H1 (cell line): ENCODE data around the gene ARHGEF5. TPM values are rescaled to one million over a fixed set of nuclear protein-coding genes. Genes with fewer than 3 reads are reported as not detected.

Experiments used
- CTCF ChIA-PET: fragments of 300-600 bp; sonication (Branson Sonifier 250); formaldehyde crosslinking; loops from one replicate; lab custom pipeline; 2021; ENCODE audit not compliant: partially characterized antibody; lab: Charles Lee
- POLR2A ChIA-PET: fragments of 300-600 bp; sonication (Branson Sonifier 250); formaldehyde crosslinking; loops from one replicate; lab custom pipeline; 2021; ENCODE audit warnings: inconsistent platforms; ENCODE audit not compliant: partially characterized antibody; lab: Charles Lee
- DNase-seq, 2 experiments: peaks; one replicate each; pipeline versions ENCODE4 v3.0.0 to v3.0.0-alpha.2; 2010 to 2022; ENCODE audit warnings: low spot score in 2 of 2, low read depth in 1 of 2, mixed read lengths in 1 of 2
- FAIRE-seq: peaks from 2 replicates; lab custom pipeline; 2011; peaks lifted over from hg19 to GRCh38; lab: Jason Lieb, UNC
- H2AFZ ChIP-seq: 2 replicates; pipeline ENCODE4 v1.8.1; 2012; ENCODE audit warnings: low read length, inconsistent platforms
- H2AK5ac ChIP-seq: 2 replicates; pipeline ENCODE4 v1.6.1; 2013; ENCODE audit warnings: low read depth, low read length
- H2BK120ac ChIP-seq: replicated peaks from 2 replicates; pipeline ENCODE3; 2013; ENCODE audit warnings: low read depth, low read length, inconsistent platforms
- H2BK12ac ChIP-seq: 2 replicates; pipeline ENCODE4 v1.6.1; 2013; ENCODE audit warnings: low read depth, low read length
- H2BK15ac ChIP-seq: 2 replicates; pipeline ENCODE4 v1.6.1; 2013; ENCODE audit warnings: low read length
- H2BK20ac ChIP-seq: 2 replicates; pipeline ENCODE4 v1.6.1; 2013; ENCODE audit warnings: low read length
- H2BK5ac ChIP-seq: 2 replicates; pipeline ENCODE4 v1.6.1; 2013; ENCODE audit warnings: low read depth, low read length
- H3K14ac ChIP-seq: 2 replicates; pipeline ENCODE4 v1.6.1; 2013; ENCODE audit warnings: inconsistent platforms; ENCODE audit not compliant: insufficient read length
- H3K18ac ChIP-seq: 2 replicates; pipeline ENCODE4 v1.6.1; 2013; ENCODE audit warnings: low read length; ENCODE audit errors: extremely low read depth
- H3K23ac ChIP-seq: 2 replicates; pipeline ENCODE4 v1.6.1; 2013; ENCODE audit warnings: inconsistent platforms; ENCODE audit not compliant: insufficient read length
- H3K23me2 ChIP-seq: 2 replicates; pipeline ENCODE4 v1.6.1; 2013; ENCODE audit warnings: low read depth, low read length
- H3K27ac ChIP-seq: 2 replicates; pipeline ENCODE4 v1.6.1; 2011; ENCODE audit warnings: low read depth, low read length, inconsistent platforms
- H3K27me3 ChIP-seq, 4 experiments: replicated peaks in 1 of 4; 1 replicate in 1 of 4; 2 replicates in 3 of 4; pipeline versions ENCODE4 v1.6.1 to v1.8.1; 2011 to 2013; ENCODE audit warnings: low read length in 3 of 4, mild to moderate bottlenecking in 3 of 4, inconsistent platforms in 2 of 4, mixed read lengths in 2 of 4, moderate library complexity in 1 of 4; ENCODE audit not compliant: control insufficient read depth in 3 of 4, insufficient read depth in 3 of 4; ENCODE audit errors: extremely low read depth in 1 of 4
- H3K36me3 ChIP-seq, 4 experiments: 2 replicates each; pipeline versions ENCODE4 v1.6.1 to v1.8.1; 2011 to 2013; ENCODE audit warnings: mild to moderate bottlenecking in 4 of 4, low read length in 3 of 4, moderate library complexity in 2 of 4, control low read depth in 1 of 4, inconsistent platforms in 1 of 4; ENCODE audit not compliant: insufficient read depth in 4 of 4, control insufficient read depth in 2 of 4
- H3K4ac ChIP-seq: replicated peaks from 2 replicates; pipeline ENCODE3; 2013; ENCODE audit warnings: low read length, low read depth, mixed read lengths, inconsistent platforms; ENCODE audit not compliant: insufficient read length
- H3K4me1 ChIP-seq, 4 experiments: replicated peaks in 1 of 4; 1 replicate in 1 of 4; 2 replicates in 3 of 4; pipeline versions ENCODE4 v1.6.1 to v1.8.1; 2011 to 2013; ENCODE audit warnings: low read length in 3 of 4, inconsistent platforms in 2 of 4, mixed read lengths in 1 of 4; ENCODE audit not compliant: insufficient read depth in 4 of 4, control insufficient read depth in 3 of 4
- H3K4me2 ChIP-seq, 2 experiments: 2 replicates each; pipeline versions ENCODE4 v1.6.1 to v1.8.1; 2011 to 2013; ENCODE audit warnings: low read depth in 2 of 2, low read length in 2 of 2, control low read depth in 1 of 2, inconsistent platforms in 1 of 2, mild to moderate bottlenecking in 1 of 2; ENCODE audit not compliant: insufficient read depth in 1 of 2
- H3K4me3 ChIP-seq, 4 experiments: fragments of 200-600, 300-600 bp in 1 of 4; sonication (generic), shearing (Covaris generic), sonication (Bioruptor Twin) in 1 of 4; 2 replicates each; pipeline versions ENCODE4 v1.5.1 to v1.8.1; 2011 to 2016; ENCODE audit warnings: low read length in 4 of 4, low read depth in 3 of 4, control low read depth in 2 of 4, inconsistent platforms in 2 of 4, mild to moderate bottlenecking in 2 of 4, mixed read lengths in 1 of 4, moderate library complexity in 1 of 4; ENCODE audit not compliant: insufficient read depth in 2 of 4; ENCODE audit errors: extremely low read depth in 1 of 4
- H3K56ac ChIP-seq: replicated peaks from 2 replicates; pipeline ENCODE3; 2013; ENCODE audit warnings: low read depth, mild to moderate bottlenecking, mixed read lengths, low read length, inconsistent platforms; ENCODE audit not compliant: insufficient read length
- H3K79me1 ChIP-seq: 2 replicates; pipeline ENCODE4 v1.6.1; 2013; ENCODE audit warnings: low read depth, low read length, control low read depth
- H3K79me2 ChIP-seq, 2 experiments: 2 replicates each; pipeline versions ENCODE4 v1.6.1 to v1.8.1; 2012 to 2013; ENCODE audit warnings: low read length in 2 of 2, mild to moderate bottlenecking in 2 of 2, inconsistent platforms in 1 of 2; ENCODE audit not compliant: insufficient read depth in 2 of 2, control insufficient read depth in 1 of 2
- H3K9ac ChIP-seq, 4 experiments: replicated peaks in 1 of 4; 1 replicate in 1 of 4; 2 replicates in 3 of 4; pipeline versions ENCODE4 v1.6.1 to v1.8.1; 2011 to 2013; ENCODE audit warnings: low read depth in 3 of 4, low read length in 3 of 4, control low read depth in 2 of 4, mild to moderate bottlenecking in 2 of 4, moderate library complexity in 2 of 4, inconsistent platforms in 1 of 4; ENCODE audit errors: extremely low read depth in 1 of 4
- H3K9me3 ChIP-seq, 2 experiments: 2 replicates each; pipeline versions ENCODE4 v1.6.1 to v1.8.1; 2012 to 2013; ENCODE audit warnings: mild to moderate bottlenecking in 2 of 2, moderate library complexity in 2 of 2, control low read depth in 1 of 2, inconsistent platforms in 1 of 2, low read depth in 1 of 2, low read length in 1 of 2, mixed read lengths in 1 of 2; ENCODE audit not compliant: insufficient read depth in 2 of 2
- H4K20me1 ChIP-seq, 2 experiments: replicated peaks in 1 of 2; 2 replicates each; pipeline versions ENCODE3 to v1.8.1; 2011 to 2013; ENCODE audit warnings: inconsistent platforms in 2 of 2, low read length in 2 of 2, mild to moderate bottlenecking in 1 of 2; ENCODE audit not compliant: insufficient read depth in 2 of 2, control insufficient read depth in 1 of 2
- H4K5ac ChIP-seq: 2 replicates; pipeline ENCODE4 v1.6.1; 2013; ENCODE audit warnings: low read length, low read depth, mixed read lengths, inconsistent platforms; ENCODE audit not compliant: insufficient read length
- H4K8ac ChIP-seq: 2 replicates; pipeline ENCODE4 v1.8.0; 2013; ENCODE audit warnings: mild to moderate bottlenecking, moderate library complexity, low read length, inconsistent platforms; ENCODE audit not compliant: insufficient read depth; ENCODE audit errors: extremely low read depth
- H4K91ac ChIP-seq: replicated peaks from 2 replicates; pipeline ENCODE3; 2013; ENCODE audit warnings: low read length, mixed read lengths, inconsistent platforms; ENCODE audit not compliant: insufficient read length
- CBX5 ChIP-seq: fragments of 300-800, 300-1000 bp; sonication (generic); IDR thresholded peaks from 2 replicates; pipeline ENCODE4 v1.7.1; 2016; ENCODE audit warnings: antibody characterized with exemption, low read length, low read depth
- GABPA ChIP-seq: IDR thresholded peaks from 2 replicates; pipeline ENCODE4 v1.6.1; 2011; ENCODE audit warnings: mild to moderate bottlenecking, low read length, moderate library complexity, borderline replicate concordance; ENCODE audit not compliant: insufficient read depth
- HDAC2 ChIP-seq, 2 experiments: fragments of 300-600 bp in 1 of 2; sonication (generic) in 1 of 2; IDR thresholded peaks; 2 replicates each; pipeline ENCODE4 v1.6.1; 2011 to 2012; ENCODE audit warnings: low read depth in 2 of 2, low read length in 2 of 2, mild to moderate bottlenecking in 2 of 2, moderate library complexity in 2 of 2, borderline replicate concordance in 1 of 2, inconsistent platforms in 1 of 2
- WGBS, 2 experiments: shearing (Covaris generic) in 1 of 2; methylation state at CpG; one replicate each; pipeline versions ENCODE4 v1.1.6 to v1.1.7; 2013 to 2015; ENCODE audit warnings: low lambda C conversion rate in 2 of 2, mixed read lengths in 2 of 2, inconsistent platforms in 1 of 2, low coverage in 1 of 2, missing lambda C conversion rate in 1 of 2; ENCODE audit not compliant: insufficient replicate concordance in 2 of 2, insufficient coverage in 1 of 2, insufficient read length in 1 of 2; ENCODE audit errors: extremely low coverage in 1 of 2, missing lambda C conversion rate in 1 of 2; 5-methylcytosine and 5-hydroxymethylcytosine counted together
- polyA plus RNA-seq, 7 experiments: library from polyadenylated mRNA; depleted of rRNA in 3 of 7; stranded (reverse) in 5 of 7; unstranded in 2 of 7; fragments of >200 nt in 5 of 7; fragments of 200-250 nt in 2 of 7; gene quantifications; 1 replicate in 5 of 7; 2 replicates in 1 of 7; 4 replicates in 1 of 7; pipeline versions ENCODE4 v1.2.1 to v1.2.3, GENCODE V29; 2011 to 2013; ENCODE audit warnings: missing spikeins in 2 of 7, mixed read lengths in 2 of 7
- total RNA-seq: library from RNA; stranded (reverse); fragmentation: NEBNext Ultra II Directional; extraction: Animal tissue kit (Norgen Biotek cat#: 25700); gene quantifications from 2 replicates; pipeline ENCODE4 v1.2.1, GENCODE V29; 2021

The ARHGEF5 gene
- total and polyA plus RNA-seq, 2 of the 8 experiments (the other 6 are each of a cell fraction or from before 2014, with no cell fraction given): 12.8 to 34.6 TPM

DNA sequence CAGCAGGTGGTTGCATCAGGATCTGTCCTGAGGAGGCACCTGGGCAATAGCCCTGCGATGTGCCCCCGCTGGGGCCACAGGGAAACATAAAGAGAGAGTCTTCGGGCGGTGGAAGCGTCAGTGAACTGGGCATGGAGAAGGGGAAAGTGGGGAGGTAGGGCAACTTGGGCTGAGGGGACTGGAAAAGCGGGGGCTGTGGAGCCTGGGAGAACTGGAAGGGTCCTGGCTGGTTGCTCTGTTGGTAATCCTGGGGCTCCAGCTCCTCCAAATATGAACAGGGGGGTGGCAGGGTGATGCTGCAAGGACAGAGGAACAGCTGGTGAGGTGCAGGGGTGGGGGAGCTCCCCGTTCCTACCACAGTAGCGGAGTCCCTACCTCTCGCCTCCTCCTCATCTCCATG, 43.1 kb downstream of the ARHGEF5 start:
- H4K8ac ChIP-seq: peak overlapping the region; percentile 45; the same call in 1 of the 2 replicates
- no peaks in the 10 kb centered on the region for H4K20me1 ChIP-seq
- no peak overlapping the region for H2BK12ac ChIP-seq
- no peak overlapping the region for H2BK5ac ChIP-seq
- H3K4me3 ChIP-seq: no peak overlapping the region
- WGBS, 2 experiments: 91% methylated on average over 9 of the region's 9 CpGs; no CpG with 5 or more reads in 1 of the 2 experiments
- no peak overlapping the region for H3K18ac ChIP-seq
- H3K56ac ChIP-seq: no peak overlapping the region
- H2BK15ac ChIP-seq: no peak overlapping the region
- H3K4me2 ChIP-seq: no peak overlapping the region
- H3K23me2 ChIP-seq: no peaks in the 10 kb centered on the region
- ChIA-PET CTCF (interaction anchor here (0.6 to 1.6 kb wide), 4 partner anchors 10 to 13 kb away, joined by 3 to 7 read pairs (median 4); no protein-coding TSS in a partner anchor), POLR2A (no interaction called here)
- no peak overlapping the region for H4K91ac ChIP-seq
- no peak overlapping the region for H2BK20ac ChIP-seq
- no peak overlapping the region for H4K5ac ChIP-seq
- H3K9me3 ChIP-seq: no peaks in the 10 kb centered on the region
- DNase-seq (peak in 1 of 2 experiments; percentile 34), FAIRE-seq (no peak)
- no peak overlapping the region for H3K9ac ChIP-seq
- H3K27me3 ChIP-seq: no peaks in the 10 kb centered on the region
- H3K4ac ChIP-seq: no peak overlapping the region
- H3K36me3 ChIP-seq: no peaks in the 10 kb centered on the region
- H2BK120ac ChIP-seq: no peak overlapping the region
- no peak overlapping the region for H3K23ac ChIP-seq
- H3K14ac ChIP-seq: no peak overlapping the region
- no peak overlapping the region for H3K27ac ChIP-seq
- H2AK5ac ChIP-seq: no peak overlapping the region
- no peak overlapping the region for H2AFZ ChIP-seq
- H3K4me1 ChIP-seq: no peaks in the 10 kb centered on the region
- no peaks in the 10 kb centered on the region for H3K79me2 ChIP-seq
- H3K79me1 ChIP-seq: no peaks in the 10 kb centered on the region
- TF ChIP-seq CBX5: no peak
- TF ChIP-seq GABPA: no peak
- no peak for TF ChIP-seq HDAC2 (IDR thresholded peaks at IDR 0.05; ENCODE audit: borderline replicate concordance in 1 of 2, low read depth in 2 of 2, low read length in 2 of 2)
